Hematopoietic multipotent progenitor cell treated with erythropoietin and hydrocortisone succinate and interleukin-3 and kit ligand, for 8 days (in vitro differentiated cells): Measurements from ENCODE around the gene BCL11A.
A peak's percentile ranks its signal among the peaks of the same experiment; 100 is the strongest.

Source experiments
- DNase-seq: peaks from one replicate; pipeline ENCODE4 v3.0.0-alpha.2; 2015

BCL11A gene

GRCh38 chr2:60544062-60544461 is 9.4 kb downstream of the BCL11A start:
- DNase-seq, result no peak

GRCh38 chr2:60541056-60541651 is 12.3 kb downstream of the BCL11A start:
- DNase-seq, result no peak

- no peak for DNase-seq
These were observed 13.4 kb downstream of the BCL11A start for GRCh38 chr2:60540074-60540473.

DNA sequence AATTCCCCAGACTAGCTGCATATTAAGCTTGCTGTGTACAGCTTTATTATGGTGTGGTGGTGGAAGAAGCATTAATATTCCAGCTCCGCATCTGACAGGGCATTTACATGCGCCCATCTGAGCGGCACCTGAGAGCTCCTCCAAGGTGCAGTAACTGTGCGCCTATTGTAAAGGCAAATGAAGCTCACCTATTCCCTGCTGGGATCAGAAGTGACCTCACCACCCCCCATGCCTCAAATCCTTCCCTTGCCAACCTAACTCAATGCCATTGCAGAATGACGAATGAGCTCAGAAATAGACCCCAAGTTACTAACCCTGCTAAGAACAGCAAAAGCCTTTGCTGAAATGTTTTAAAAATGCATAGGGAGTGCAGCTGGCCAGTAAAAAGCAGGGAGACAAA is 14.3 kb downstream of the BCL11A start:
- DNase-seq, result no peak

GRCh38 chr2:60538101-60538500 is 15.4 kb downstream of the BCL11A start:
- DNase-seq, result no peak

- peak; percentile 64 for DNase-seq
These were observed 16.7 kb downstream of the BCL11A start for GRCh38 chr2:60536746-60537145.

DNA sequence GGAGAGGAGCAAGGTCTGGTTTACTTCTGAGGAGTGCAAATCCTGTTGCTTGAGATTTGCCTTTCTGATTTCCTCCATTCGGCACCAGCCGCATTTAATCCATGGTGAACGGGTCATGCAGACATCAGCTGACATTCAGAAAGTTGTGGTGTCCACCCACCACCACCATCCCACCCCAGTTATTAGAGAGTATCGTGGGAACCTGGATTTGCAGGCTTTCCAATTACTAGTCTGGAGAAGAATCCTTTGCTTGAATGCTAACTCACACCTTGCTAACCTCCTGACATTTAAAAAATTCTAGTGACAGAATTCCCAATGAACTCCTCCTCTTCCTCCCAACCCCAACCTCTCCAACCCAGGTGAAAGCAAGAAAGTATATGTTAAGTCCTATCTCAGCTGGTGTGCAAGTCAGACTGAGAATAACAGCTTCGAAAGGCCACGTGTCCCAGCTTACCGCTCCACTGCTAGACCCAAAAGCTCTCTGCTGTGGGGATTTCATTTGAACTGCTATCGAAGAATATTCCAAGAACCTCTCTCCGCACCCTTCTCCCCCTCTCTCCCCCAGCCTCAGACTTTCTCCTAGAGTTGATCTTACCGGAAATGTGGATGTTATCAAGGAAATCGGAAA is 17.7 kb downstream of the BCL11A start:
- DNase-seq, result no peak

GRCh38 chr2:60534892-60535684 is 18.4 kb downstream of the BCL11A start:
- DNase-seq, result no peak

- DNase-seq, result no peak
These were observed 19.3 kb downstream of the BCL11A start for GRCh38 chr2:60534052-60534685.

- no peak for DNase-seq
These were observed 20.1 kb downstream of the BCL11A start for GRCh38 chr2:60533101-60534051.

DNA sequence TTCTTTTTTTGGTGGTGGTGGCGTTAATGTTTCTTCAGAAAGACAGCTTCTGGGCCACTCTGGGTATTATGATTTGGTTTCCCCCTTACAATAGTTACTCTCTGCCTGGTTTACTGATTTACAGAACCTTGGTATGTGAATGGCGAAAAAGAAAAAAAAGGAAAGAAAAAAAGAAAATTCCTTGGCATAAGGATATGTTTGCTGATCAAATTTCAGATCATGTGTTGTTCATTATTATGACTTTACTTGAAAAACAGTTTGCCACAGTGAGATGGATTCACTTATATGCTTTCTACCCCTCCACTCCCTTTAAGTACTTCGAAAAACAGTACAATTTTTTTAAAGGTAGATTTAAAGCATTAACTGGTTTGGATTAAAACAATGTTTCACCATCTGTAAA is 21.0 kb downstream of the BCL11A start:
- DNase-seq, result no peak

- DNase-seq, result no peak
These were observed 21.7 kb downstream of the BCL11A start for GRCh38 chr2:60531701-60532133.

DNA sequence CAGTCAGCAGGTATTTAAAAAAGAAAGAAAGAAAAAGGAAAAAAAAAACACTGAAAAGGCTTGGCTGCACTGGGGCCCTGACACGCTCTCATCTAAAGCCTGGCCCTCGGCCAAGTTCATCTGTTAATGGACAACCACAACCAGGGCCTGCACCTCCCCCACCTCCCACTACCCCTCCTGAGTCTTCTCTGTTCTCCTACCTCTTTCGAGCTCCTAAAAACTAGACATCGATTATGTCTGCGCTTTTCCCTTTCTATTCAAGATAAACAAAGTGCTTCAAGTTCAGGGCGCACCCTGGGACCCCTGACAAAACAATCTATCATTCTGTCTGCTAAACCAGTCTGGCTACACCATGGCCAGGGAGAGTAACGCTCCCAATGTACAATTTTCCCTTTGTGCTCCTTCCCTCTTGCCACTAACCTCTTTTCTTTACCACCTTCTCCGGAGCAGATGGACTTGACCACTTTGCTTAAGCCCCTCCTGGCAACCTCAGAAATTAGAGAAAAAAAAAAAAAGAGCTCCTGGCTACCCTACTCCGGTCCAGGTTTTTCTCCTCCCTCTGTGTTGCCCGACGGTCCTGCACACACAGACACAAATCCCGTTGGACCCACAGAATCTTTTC is 22.7 kb downstream of the BCL11A start:
- peak; percentile 95 for DNase-seq

DNA sequence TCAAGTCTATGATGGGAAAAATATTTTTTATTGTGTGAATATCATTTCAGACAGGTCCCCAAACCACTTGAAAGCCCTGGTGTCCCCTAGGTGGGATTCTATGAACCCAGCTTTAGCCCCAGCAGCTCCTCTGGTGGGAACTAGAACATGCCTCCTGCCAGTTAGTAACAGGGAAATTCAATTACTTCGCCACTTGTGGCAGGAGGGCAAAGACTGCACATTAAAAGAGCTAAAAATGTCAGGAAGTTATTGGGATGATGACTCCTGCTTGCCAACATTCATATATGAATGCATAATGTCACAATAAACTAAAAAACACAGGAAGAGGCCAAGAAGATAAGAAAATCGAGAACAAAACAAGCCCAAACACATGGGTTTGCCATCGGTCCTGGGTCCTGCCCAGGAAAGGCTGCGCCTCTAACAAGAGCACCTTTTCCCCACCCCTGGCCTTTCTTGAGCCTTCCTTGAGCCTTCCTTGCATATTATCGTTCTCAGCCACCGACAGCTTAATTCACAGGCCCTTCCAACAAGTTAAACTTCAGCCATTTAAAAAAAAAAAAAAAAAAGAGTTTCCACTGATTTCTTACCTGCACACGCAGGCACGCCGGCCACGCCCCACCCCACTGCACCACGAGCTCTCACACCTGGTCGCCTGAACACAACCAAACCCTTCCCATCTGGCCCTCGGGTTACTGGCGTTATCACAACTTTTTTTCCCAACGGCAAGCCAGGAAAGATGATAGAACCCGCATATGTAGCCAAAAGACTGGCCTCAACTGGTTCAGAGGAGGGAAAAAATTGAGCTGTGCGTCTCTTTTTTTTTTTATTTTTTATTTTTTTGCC is 23.4 kb downstream of the BCL11A start:
- no peak for DNase-seq

DNA sequence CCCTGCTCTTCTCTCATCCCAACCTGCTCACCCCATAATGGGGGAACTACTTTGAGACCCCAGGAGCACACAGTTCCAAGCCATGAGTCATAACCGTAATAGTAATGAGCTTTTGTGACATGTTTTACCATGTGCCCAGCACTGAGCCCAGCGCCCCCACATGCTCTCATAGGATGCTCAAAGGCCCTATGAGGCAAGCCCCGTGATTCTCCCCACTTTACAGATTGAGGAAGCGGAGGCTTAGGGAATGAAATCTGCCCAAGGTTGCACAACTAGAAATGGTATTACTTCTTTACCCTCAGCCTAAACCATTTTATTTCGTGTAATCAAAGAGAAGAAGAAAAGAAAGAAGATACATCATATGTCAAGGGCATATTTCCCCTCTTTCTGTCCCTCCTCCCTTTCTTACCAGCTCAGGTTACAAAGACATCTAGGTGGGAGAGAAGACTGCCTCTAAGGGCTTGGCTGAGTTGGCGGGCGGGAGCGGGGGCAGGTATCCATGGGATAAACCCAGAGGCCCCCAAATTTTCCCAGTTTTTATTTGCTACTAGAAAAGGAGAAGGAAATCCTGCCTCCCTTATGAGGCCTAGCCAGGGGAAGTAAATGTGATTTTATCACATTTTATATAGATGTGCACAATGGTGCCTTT is 24.2 kb downstream of the BCL11A start:
- DNase-seq, result no peak

GRCh38 chr2:60528281-60529020 is 25.0 kb downstream of the BCL11A start:
- DNase-seq, result no peak

DNA sequence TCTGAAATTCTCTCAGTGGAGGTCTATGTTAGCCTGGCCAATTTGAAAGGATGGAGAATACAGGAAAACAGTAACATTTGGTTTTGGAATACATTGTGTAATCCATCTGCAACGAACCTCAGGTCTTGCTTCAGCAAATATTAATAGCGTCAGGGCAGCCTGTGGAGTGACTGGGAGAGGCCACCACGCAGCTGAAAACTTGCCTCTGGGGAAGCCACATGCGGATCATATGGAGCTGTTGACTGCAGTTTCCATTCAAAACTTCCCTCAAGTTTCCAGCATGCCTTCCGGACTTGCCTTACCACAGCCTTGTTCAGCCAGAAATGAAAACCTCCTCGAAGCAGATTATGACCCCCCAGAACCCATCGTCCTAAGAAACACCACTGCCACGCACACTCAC is 25.7 kb downstream of the BCL11A start:
- DNase-seq, result no peak

DNA sequence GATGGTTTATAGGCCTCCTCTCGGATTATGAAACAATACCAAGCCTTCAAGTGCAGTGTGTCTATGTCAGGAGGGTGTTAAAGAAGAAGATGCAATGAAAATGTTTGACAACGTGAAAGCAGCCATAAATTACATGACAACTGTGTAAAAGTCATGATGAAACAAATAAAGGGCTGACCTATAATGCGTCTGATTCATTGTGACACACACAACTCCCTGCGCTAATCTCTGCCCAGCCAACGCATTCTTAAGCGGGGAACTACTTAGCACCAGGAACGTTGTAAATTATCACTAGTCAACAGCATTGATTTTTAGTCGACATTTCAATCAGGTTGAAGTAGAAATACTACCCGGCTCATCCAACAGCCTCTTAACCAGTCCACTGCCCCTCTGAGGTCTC is 26.8 kb downstream of the BCL11A start:
- DNase-seq, result no peak

DNA sequence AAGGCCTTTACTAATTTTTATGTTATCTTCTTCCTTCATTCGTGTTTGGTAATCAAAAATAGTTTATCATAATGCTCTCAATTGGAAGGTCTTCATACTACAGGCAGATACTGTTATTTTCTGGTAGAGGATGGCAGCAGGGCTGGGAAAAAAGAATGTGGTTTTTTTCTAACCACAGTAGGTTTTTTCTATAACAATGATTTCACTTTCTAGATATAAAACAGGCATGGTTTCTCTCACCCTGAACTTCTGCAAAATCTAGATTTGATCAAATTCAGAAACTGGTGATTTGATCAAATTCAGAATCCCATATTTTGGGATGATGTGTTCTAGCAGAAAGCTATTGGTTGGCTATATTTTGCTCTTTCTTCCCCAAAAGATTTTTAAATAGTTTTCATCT is 27.6 kb downstream of the BCL11A start:
- DNase-seq, result peak; percentile 46

DNA sequence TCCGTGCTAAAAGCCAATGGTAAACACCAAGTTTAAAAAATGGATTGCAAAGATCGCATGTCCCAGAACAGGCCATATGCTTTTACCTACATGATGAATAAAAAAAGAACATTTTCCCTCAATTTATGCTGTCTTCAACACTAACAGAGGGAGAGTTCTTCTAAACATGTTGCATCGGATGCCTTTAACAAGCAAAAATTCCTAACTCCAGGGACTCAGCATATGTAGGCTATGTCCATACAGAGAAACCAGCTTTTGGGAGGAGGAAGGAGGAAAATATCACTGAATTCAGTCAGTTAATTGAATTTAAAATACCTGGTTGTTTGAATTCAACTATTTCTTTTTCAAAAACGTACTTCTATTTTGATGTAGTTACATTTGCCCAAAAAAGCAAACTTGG is 28.6 kb downstream of the BCL11A start:
- DNase-seq, result no peak
